Left cardiac atrium (tissue), 2 donors: ENCODE measurements around the gene PRTN3. TPM values are rescaled to one million over a fixed set of nuclear protein-coding genes. Genes with fewer than 3 reads are reported as not detected.

Source experiments
- microRNA-seq, 2 donors: library from miRNA; unstranded; fragments of <30 nt; microRNA quantifications; one replicate each; pipeline ENCODE4 v1.2.0, GENCODE V29; 2020
- total RNA-seq, 2 donors: library from RNA; stranded (reverse); fragmentation: NEBNext Ultra II Directional; extraction: Animal tissue kit (Norgen Biotek cat#: 25700); gene quantifications; one replicate each; pipeline ENCODE4 v1.2.1, GENCODE V29; 2021
- donor health status: DM: no; HTN: yes; CAD: no; lungs with severe emphysema.
- donor health status: DM: yes; HTN: yes; CAD: no.

Gene PRTN3
- total RNA-seq, 2 donors from 2014 or later, result not detected

Small RNA genes lying within 50 kb of the gene (microRNA-seq; reads per million reads assigned to microRNA genes)
- 0.82 to 2.0 reads per million in 2 donors for gene MIR3187
- 1.1 to 1.2 reads per million in 2 donors for gene MIR4745

Other genes with a start within 250 kb of the PRTN3 start
- 10 to 100 TPM; 33.7 to 43.6 TPM for gene POLRMT, start 207.5 kb upstream of the PRTN3 start, total RNA-seq
- gene FGF22, start 201.1 kb upstream of the PRTN3 start, total RNA-seq, result under 1 TPM in 1 of 2 donors, not detected in 1; 0.44 TPM
- 10 to 100 TPM; 19.2 to 35.9 TPM for gene RNF126, start 177.8 kb upstream of the PRTN3 start, total RNA-seq
- 100 to 1,000 TPM in 1 of 2 donors, 10 to 100 TPM in 1; 33.5 to 118 TPM for gene FSTL3, start 164.6 kb upstream of the PRTN3 start, total RNA-seq
- not detected for gene PRSS57, start 145.5 kb upstream of the PRTN3 start, total RNA-seq
- 10 to 100 TPM; 48.9 to 49.7 TPM for gene PALM, start 132.1 kb upstream of the PRTN3 start, total RNA-seq
- gene MISP, start 89.9 kb upstream of the PRTN3 start, total RNA-seq, result under 1 TPM in 1 of 2 donors, not detected in 1; 0.18 TPM
- 100 to 1,000 TPM in 1 of 2 donors, 10 to 100 TPM in 1; 90.1 to 131 TPM for gene PTBP1, start 43.5 kb upstream of the PRTN3 start, total RNA-seq
- under 1 TPM; 0.21 to 0.27 TPM for gene PLPPR3, start 19.0 kb upstream of the PRTN3 start, total RNA-seq
- under 1 TPM in 1 of 2 donors, not detected in 1; 0.18 TPM for gene AZU1, start 13.2 kb upstream of the PRTN3 start, total RNA-seq
- gene ELANE, start 11.3 kb downstream of the PRTN3 start, total RNA-seq, result 1 to 10 TPM; 1.5 to 2.4 TPM
- gene CFD, start 18.7 kb downstream of the PRTN3 start, total RNA-seq, result 100 to 1,000 TPM; 277 to 861 TPM
- gene MED16, start 52.2 kb downstream of the PRTN3 start, total RNA-seq, result 10 to 100 TPM; 25.4 to 27.4 TPM
- not detected for gene RNU6-9, start 52.5 kb downstream of the PRTN3 start, total RNA-seq
- gene R3HDM4, start 72.2 kb downstream of the PRTN3 start, total RNA-seq, result 10 to 100 TPM; 18.3 to 31.6 TPM
- not detected for gene KISS1R, start 76.3 kb downstream of the PRTN3 start, total RNA-seq
- gene ARID3A, start 85.0 kb downstream of the PRTN3 start, total RNA-seq, result 1 to 10 TPM; 5.3 to 5.8 TPM
- 10 to 100 TPM; 16.2 to 17.2 TPM for gene WDR18, start 143.3 kb downstream of the PRTN3 start, total RNA-seq
- under 1 TPM in 1 of 2 donors, not detected in 1; 0.06 TPM for gene GRIN3B, start 159.4 kb downstream of the PRTN3 start, total RNA-seq
- 100 to 1,000 TPM; 110 to 144 TPM for gene TMEM259, start 180.1 kb downstream of the PRTN3 start, total RNA-seq
- not detected for gene RNU6-2, start 180.5 kb downstream of the PRTN3 start, total RNA-seq
- 10 to 100 TPM; 74.4 to 83.8 TPM for gene CNN2, start 185.6 kb downstream of the PRTN3 start, total RNA-seq
- gene ABCA7, start 199.1 kb downstream of the PRTN3 start, total RNA-seq, result 10 to 100 TPM in 1 of 2 donors, 1 to 10 TPM in 1; 7.7 to 10.0 TPM
- gene ARHGAP45, start 226.2 kb downstream of the PRTN3 start, total RNA-seq, result 10 to 100 TPM; 10.6 to 12.6 TPM